HG03196 (cell line): Measurements from ENCODE around the gene ASB3.
"Not testable (repeated sequence)": the region's sequence is repeated elsewhere in the genome, so short reads cannot be mapped to it uniquely, and the experiment has no call there.

Experiments
- ATAC-seq: cut with Tn5 transposase; IDR thresholded peaks from one replicate; pipeline ENCODE4 v1.9.1; 2021; ENCODE audit not compliant: unreplicated experiment

Gene ASB3, protein sequence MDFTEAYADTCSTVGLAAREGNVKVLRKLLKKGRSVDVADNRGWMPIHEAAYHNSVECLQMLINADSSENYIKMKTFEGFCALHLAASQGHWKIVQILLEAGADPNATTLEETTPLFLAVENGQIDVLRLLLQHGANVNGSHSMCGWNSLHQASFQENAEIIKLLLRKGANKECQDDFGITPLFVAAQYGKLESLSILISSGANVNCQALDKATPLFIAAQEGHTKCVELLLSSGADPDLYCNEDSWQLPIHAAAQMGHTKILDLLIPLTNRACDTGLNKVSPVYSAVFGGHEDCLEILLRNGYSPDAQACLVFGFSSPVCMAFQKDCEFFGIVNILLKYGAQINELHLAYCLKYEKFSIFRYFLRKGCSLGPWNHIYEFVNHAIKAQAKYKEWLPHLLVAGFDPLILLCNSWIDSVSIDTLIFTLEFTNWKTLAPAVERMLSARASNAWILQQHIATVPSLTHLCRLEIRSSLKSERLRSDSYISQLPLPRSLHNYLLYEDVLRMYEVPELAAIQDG

GRCh38 chr2:53786705-53787613 lies at the start of gene ASB3, which contains the start of gene ERLEC1:
ASB3 (minus strand) TSS chr2:53786953; CDS start chr2:53765572, 21,381 bp downstream.
ERLEC1 (plus strand) TSS chr2:53787044; CDS start chr2:53787211, 167 bp downstream.
- ATAC-seq, result peak; percentile 96

GRCh38 chr2:53829980-53830290 lies 43.2 kb upstream of the ASB3 start:
- ATAC-seq, result not testable (repeated sequence)

GRCh38 chr2:53829273-53829979 lies 42.7 kb upstream of the ASB3 start:
- ATAC-seq, result no peak

DNA sequence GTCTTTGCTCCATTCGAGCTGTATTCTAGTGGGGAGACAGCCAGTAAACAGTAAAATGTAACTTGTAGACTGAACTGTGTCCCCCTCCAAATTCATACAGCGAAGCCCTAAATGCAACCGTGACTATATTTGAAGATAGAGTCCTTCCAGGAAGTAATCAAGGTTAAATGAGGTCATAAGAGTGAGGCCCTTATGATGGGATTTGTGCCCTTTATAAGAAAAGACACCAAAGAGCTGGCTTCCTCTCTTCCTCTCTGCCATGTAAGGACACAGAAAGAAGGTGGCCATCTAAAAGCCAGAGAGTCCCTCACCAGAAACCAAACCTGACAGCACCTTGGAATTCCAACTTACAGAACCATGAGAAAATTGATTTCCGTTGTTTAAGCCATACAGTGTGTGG lies 41.6 kb upstream of the ASB3 start:
- ATAC-seq, result no peak

DNA sequence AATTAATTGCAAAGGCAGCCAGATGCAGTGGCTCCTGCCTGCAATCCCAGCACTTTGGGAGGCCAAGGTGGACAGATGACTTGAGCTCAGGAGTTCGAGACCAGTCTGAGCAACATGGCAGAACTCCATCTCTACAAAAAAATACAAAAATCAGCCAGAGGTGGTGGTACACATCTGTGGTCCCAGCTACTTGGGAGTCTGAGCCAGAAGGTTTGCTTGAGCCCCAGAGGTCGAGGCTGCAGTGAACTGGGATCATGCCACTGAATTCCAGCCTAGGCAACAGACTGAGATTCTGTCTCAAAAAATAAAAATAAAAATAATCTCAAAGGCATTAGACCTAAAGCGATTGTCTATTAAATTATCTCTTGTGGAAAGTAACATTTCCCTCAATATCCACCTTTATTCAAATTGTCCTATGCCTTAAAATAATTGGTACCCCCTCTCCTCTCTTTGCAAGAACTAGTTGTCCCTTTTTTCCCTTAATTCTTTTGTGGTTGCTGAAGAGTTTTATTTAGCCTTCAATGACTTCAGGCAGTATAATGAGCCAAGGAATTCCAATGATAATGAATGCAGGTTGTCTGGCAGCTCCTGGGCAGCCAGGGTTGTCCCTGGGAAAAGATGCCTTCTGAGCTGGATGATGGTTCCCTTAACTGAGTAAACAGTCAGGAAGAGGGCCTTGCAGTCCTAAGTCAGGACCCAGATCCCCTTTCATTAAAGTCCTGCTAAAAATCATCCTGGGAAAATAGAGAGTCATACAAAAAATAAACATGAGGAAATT lies 40.8 kb upstream of the ASB3 start:
- no peak for ATAC-seq

DNA sequence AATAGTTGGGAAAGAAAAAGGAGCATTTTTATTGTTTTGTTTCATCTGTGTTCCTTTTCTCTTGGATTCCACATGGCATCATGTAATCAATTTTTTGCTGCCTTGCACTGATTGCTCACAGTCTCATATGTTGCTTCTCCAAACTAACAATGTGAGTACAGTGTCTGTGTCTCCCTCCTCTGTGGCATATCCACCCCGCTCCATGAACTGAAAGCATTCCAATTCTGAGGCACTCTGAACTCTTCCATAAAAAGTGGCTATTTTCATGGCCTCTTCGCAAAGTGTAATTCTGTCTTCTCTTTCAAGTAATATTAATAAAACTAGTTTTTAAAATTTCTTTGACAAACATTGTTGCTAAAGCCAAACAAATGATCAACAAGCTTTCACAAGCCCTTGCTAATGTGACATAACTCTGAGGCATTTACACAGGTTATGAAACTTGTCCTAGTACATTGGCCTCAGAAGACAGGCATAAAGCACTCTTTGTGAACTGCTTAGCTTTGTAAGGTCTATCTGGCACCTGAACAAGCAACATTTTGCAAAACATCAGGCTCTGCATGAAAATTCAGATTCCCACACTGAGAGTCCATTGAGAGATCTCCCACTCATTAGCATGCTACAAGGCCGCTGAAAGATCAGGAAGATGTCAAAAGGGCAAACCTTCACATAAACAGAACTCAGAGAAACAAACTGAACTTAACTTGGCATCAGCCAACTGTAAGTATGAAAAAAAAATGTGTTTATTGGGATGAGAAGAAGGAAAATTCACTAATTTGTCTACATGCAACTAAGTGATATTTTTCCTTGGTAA lies 40.0 kb upstream of the ASB3 start:
- no peak for ATAC-seq

GRCh38 chr2:53826030-53826410 lies 39.3 kb upstream of the ASB3 start:
- ATAC-seq, result no peak

- ATAC-seq, result not testable (repeated sequence)
These were observed 36.9 kb upstream of the ASB3 start for GRCh38 chr2:53823639-53824038.

DNA sequence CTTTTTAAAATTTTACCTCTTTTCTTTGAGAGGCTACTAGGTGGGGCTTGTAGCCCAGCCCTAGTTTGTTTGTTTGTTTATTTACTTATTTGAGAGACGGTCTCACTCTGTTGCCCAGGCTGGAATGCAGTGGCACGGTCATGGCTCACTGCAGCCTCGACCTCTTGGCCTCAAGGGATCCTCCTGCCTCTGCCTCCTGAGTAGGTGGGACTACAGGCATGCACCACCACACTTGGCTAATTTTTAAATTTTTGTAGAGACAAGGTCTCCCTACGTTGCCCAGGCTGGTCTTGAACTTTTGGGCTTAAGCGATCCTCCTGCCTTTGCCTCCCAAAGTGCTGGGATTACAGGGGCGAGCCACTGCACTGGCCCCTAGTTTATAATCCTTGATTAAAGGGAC lies 35.1 kb upstream of the ASB3 start:
- ATAC-seq, result no peak

GRCh38 chr2:53820711-53821110 lies 34.0 kb upstream of the ASB3 start:
- no peak for ATAC-seq

- no peak for ATAC-seq
These were observed 33.3 kb upstream of the ASB3 start for GRCh38 chr2:53820048-53820447.

- ATAC-seq, result no peak
These were observed 32.9 kb upstream of the ASB3 start for GRCh38 chr2:53819634-53820033.

- ATAC-seq, result no peak
These were observed 32.2 kb upstream of the ASB3 start for GRCh38 chr2:53818854-53819435.

GRCh38 chr2:53813151-53813550 lies 26.4 kb upstream of the ASB3 start:
- no peak for ATAC-seq

GRCh38 chr2:53811601-53812000 lies 24.8 kb upstream of the ASB3 start:
- ATAC-seq, result no peak

DNA sequence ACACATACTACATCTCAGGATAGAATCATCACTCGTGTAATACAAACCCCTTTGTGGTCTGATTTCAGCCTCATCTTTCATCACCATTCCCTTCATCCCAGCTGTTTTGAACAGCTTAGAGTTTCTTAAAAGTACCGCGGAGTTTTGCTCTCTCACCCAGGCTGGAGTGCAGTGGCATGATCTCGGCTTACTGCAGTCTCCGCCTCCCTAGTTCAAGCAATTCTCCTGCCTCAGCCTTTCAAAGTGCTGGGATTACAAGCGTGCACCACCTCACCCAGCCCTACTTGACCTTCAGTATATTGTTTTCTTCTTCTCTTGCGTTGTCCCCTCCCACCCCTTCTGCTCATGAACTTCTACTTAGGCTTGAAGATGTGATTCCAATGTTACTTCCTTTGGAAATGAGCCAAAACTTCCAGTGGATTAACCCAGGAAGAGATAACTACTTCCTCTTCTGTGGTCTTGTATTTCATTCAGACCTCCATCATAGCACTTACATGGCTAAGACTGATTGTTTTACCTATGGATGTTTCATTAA lies 15.9 kb upstream of the ASB3 start:
- no peak for ATAC-seq

DNA sequence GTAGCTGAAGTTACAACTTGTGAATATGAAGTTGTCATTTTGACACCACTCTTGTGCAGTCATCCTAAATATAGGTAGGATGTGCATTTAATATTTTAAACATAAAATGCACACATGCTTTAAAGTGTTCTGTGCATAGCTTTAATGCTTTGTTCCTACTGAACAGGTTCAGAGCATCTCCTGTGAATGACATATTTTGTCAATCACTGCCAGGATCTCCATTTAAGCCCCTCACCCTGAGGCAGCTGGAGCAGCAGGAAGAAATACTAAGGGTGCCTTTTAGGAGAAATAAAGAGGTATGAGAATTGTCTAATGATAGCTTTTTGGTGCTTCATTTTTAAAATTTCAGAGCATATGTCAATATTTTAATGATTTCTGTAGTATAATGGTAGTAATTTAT lies 14.8 kb upstream of the ASB3 start:
- ATAC-seq, result no peak

GRCh38 chr2:53793821-53794220 lies 7.1 kb upstream of the ASB3 start:
- no peak for ATAC-seq

DNA sequence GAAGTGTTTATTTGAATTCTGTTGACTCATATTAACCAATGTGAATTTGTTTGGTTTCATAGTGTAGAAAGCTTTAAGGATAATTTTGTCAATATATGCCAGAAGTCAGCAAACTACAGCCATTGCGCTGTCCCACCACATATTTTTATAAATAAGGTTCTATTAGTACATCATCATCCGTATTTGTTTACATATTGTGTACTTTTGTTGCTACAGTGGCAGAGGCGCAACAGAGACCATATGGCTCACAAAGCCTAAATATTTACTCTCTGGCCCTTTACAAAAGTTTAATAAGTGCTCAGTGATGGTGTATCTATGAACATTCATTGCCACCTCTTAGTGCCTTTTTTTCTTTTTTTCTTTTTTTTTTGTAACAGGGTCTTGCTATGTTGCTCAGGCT lies 6.5 kb upstream of the ASB3 start:
- no peak for ATAC-seq
